DMS 273 treated with DMSO at 0.1 percent for 48 hours (cell line): ENCODE results near the gene GPR156.
A peak's percentile ranks its signal among the peaks of the same experiment; 100 is the strongest.
"Not testable (repeated sequence)": the region's sequence is repeated elsewhere in the genome, so short reads cannot be mapped to it uniquely, and the experiment has no call there.

Source experiments
- DNase-seq: peaks from one replicate; lab custom pipeline; 2025; lab: John Stamatoyannopoulos, UW

Gene GPR156

GRCh38 chr3:120160050-120160449, 125.0 kb downstream of the GPR156 start:
- DNase-seq: peak; percentile 34

GRCh38 chr3:120157681-120158080, 127.3 kb downstream of the GPR156 start:
- no peak for DNase-seq

- DNase-seq: no peak
Measured at GRCh38 chr3:120157113-120157512, 127.9 kb downstream of the GPR156 start.

GRCh38 chr3:120156699-120157098, 128.3 kb downstream of the GPR156 start:
- DNase-seq: no peak

GRCh38 chr3:120155694-120156093, 129.3 kb downstream of the GPR156 start:
- not testable (repeated sequence) for DNase-seq

- DNase-seq: no peak
Measured at GRCh38 chr3:120155108-120155507, 129.9 kb downstream of the GPR156 start.

GRCh38 chr3:120153294-120153693, 131.7 kb downstream of the GPR156 start:
- DNase-seq: no peak

- DNase-seq: no peak
Measured at GRCh38 chr3:120151791-120152190, 133.2 kb downstream of the GPR156 start.

- no peak for DNase-seq
Measured at GRCh38 chr3:120148187-120148949, 136.7 kb downstream of the GPR156 start.

GRCh38 chr3:120147072-120147871, 137.8 kb downstream of the GPR156 start:
- no peak for DNase-seq

GRCh38 chr3:120145542-120146285, 139.3 kb downstream of the GPR156 start:
- no peak for DNase-seq

- DNase-seq: no peak
Measured at GRCh38 chr3:120144267-120144666, 140.8 kb downstream of the GPR156 start.

- no peak for DNase-seq
Measured at GRCh38 chr3:120143676-120144075, 141.3 kb downstream of the GPR156 start.

GRCh38 chr3:120142236-120142635, 142.8 kb downstream of the GPR156 start:
- no peak for DNase-seq

- DNase-seq: no peak
Measured at GRCh38 chr3:120140098-120140742, 144.8 kb downstream of the GPR156 start.

GRCh38 chr3:120139140-120139539, 145.9 kb downstream of the GPR156 start:
- DNase-seq: no peak

GRCh38 chr3:120137548-120137947, 147.5 kb downstream of the GPR156 start:
- no peak for DNase-seq

GRCh38 chr3:120130656-120131055, 154.4 kb downstream of the GPR156 start:
- no peak for DNase-seq

GRCh38 chr3:120129718-120130513, 155.1 kb downstream of the GPR156 start:
- DNase-seq: no peak

GRCh38 chr3:120129051-120129450, 156.0 kb downstream of the GPR156 start:
- DNase-seq: peak; percentile 95

- DNase-seq: no peak
Measured at GRCh38 chr3:120125992-120126391, 159.0 kb downstream of the GPR156 start.
